IMR-90 (cell line): ENCODE results near the gene KMT2C. TPM values are rescaled to one million over a fixed set of nuclear protein-coding genes. Genes with fewer than 3 reads are reported as not detected.

Experiments used
- ATAC-seq: fragments of 200-7000 bp; cut with Tn5 transposase; 2 replicates; pipeline ENCODE4 v1.9.1; 2020; ENCODE audit warnings: low read depth, mild to moderate bottlenecking, moderate library complexity
- BruUV-seq: library from RNA; stranded (reverse); fragments of 400-500 nt; replicated peaks from 2 replicates; lab custom pipeline; 2021; lab: Mats Ljungman, UMichigan
- CTCF ChIA-PET: fragments of 300-600 bp; formaldehyde crosslinking; extraction: SDS; loops from one replicate; lab custom pipeline; 2021; ENCODE audit warnings: antibody characterized with exemption; lab: Yijun Ruan, JAX
- POLR2A ChIA-PET: fragments of 300-600 bp; sonication (Branson Sonifier 250); formaldehyde crosslinking; loops from one replicate; lab custom pipeline; 2022; ENCODE audit warnings: antibody characterized with exemption; ENCODE audit not compliant: unreplicated experiment; lab: Charles Lee
- DNase-seq: peaks from one replicate; pipeline ENCODE4 v3.0.0; 2013
- H2AFZ ChIP-seq: replicated peaks from 2 replicates; pipeline ENCODE3; 2013; ENCODE audit warnings: low read length, mild to moderate bottlenecking; ENCODE audit not compliant: poor library complexity
- H2AK5ac ChIP-seq: 2 replicates; pipeline ENCODE4 v1.6.1; 2013; ENCODE audit warnings: low read depth, low read length, inconsistent platforms
- H2AK9ac ChIP-seq: replicated peaks from 2 replicates; pipeline ENCODE3; 2013; ENCODE audit warnings: mild to moderate bottlenecking, low read depth, low read length, moderate library complexity; ENCODE audit not compliant: poor library complexity
- H2BK120ac ChIP-seq: 2 replicates; pipeline ENCODE4 v1.6.1; 2013; ENCODE audit warnings: low read depth, low read length, inconsistent platforms
- H2BK15ac ChIP-seq: 3 replicates; pipeline ENCODE4 v1.6.1; 2013; ENCODE audit warnings: low read depth, low read length, inconsistent platforms
- H2BK20ac ChIP-seq: 2 replicates; pipeline ENCODE4 v1.6.1; 2013; ENCODE audit warnings: low read depth, mild to moderate bottlenecking, inconsistent platforms, low read length, moderate library complexity
- H2BK5ac ChIP-seq: 2 replicates; pipeline ENCODE4 v1.6.1; 2013; ENCODE audit warnings: mild to moderate bottlenecking, low read depth, low read length, inconsistent platforms; ENCODE audit not compliant: poor library complexity, severe bottlenecking
- H3K14ac ChIP-seq: replicated peaks from 2 replicates; pipeline ENCODE4 v1.6.1; 2013; ENCODE audit warnings: low read depth, low read length, inconsistent platforms
- H3K18ac ChIP-seq: 2 replicates; pipeline ENCODE4 v1.6.1; 2013; ENCODE audit warnings: low read depth, low read length, control low read depth
- H3K23ac ChIP-seq: 2 replicates; pipeline ENCODE4 v1.6.1; 2013; ENCODE audit warnings: low read depth, low read length, inconsistent platforms
- H3K27ac ChIP-seq: 2 replicates; pipeline ENCODE4 v1.5.1; 2013; ENCODE audit warnings: mild to moderate bottlenecking, control low read depth, low read length; ENCODE audit not compliant: insufficient read depth
- H3K27me3 ChIP-seq: 2 replicates; pipeline ENCODE4 v1.6.1; 2013; ENCODE audit warnings: low read length; ENCODE audit not compliant: control insufficient read depth, insufficient read depth
- H3K36me3 ChIP-seq: 2 replicates; pipeline ENCODE4 v1.6.1; 2013; ENCODE audit warnings: low read length, mixed read lengths; ENCODE audit not compliant: control insufficient read depth, insufficient read depth
- H3K4ac ChIP-seq: 2 replicates; pipeline ENCODE4 v1.6.1; 2013; ENCODE audit warnings: low read depth, low read length, inconsistent platforms
- H3K4me1 ChIP-seq: 2 replicates; pipeline ENCODE4 v1.6.1; 2013; ENCODE audit warnings: low read length, mixed read lengths; ENCODE audit not compliant: control insufficient read depth, insufficient read depth
- H3K4me2 ChIP-seq: 2 replicates; pipeline ENCODE4 v1.6.1; 2013; ENCODE audit warnings: low read depth, mild to moderate bottlenecking, control low read depth, low read length, moderate library complexity
- H3K4me3 ChIP-seq: 2 replicates; pipeline ENCODE4 v1.5.1; 2013; ENCODE audit warnings: low read depth, mild to moderate bottlenecking, control low read depth, low read length, moderate library complexity; ENCODE audit not compliant: insufficient read depth
- H3K56ac ChIP-seq: 2 replicates; pipeline ENCODE4 v1.6.1; 2013; ENCODE audit warnings: low read length, inconsistent platforms; ENCODE audit not compliant: insufficient read depth; ENCODE audit errors: extremely low read depth
- H3K79me1 ChIP-seq, 2 experiments: 2 replicates each; pipeline ENCODE4 v1.6.1; 2013; ENCODE audit warnings: low read length in 2 of 2, inconsistent platforms in 1 of 2, low read depth in 1 of 2
- H3K9ac ChIP-seq: 2 replicates; pipeline ENCODE4 v1.6.1; 2013; ENCODE audit warnings: low read depth, low read length, control low read depth
- H3K9me1 ChIP-seq: 2 replicates; pipeline ENCODE4 v1.6.1; 2013; ENCODE audit warnings: low read length, inconsistent platforms; ENCODE audit not compliant: insufficient read depth
- H3K9me3 ChIP-seq: 2 replicates; pipeline ENCODE4 v1.6.1; 2013; ENCODE audit warnings: low read length; ENCODE audit not compliant: control insufficient read depth, insufficient read depth
- H4K20me1 ChIP-seq: 2 replicates; pipeline ENCODE4 v1.6.1; 2013; ENCODE audit warnings: low read length, inconsistent platforms; ENCODE audit not compliant: insufficient read depth
- H4K5ac ChIP-seq: 2 replicates; pipeline ENCODE4 v1.6.1; 2013; ENCODE audit warnings: mild to moderate bottlenecking, low read depth, low read length, control low read depth
- H4K8ac ChIP-seq, 2 experiments: 2 replicates each; pipeline ENCODE4 v1.6.1; 2013; ENCODE audit warnings: low read depth in 2 of 2, low read length in 2 of 2, control low read depth in 1 of 2, inconsistent platforms in 1 of 2
- H4K91ac ChIP-seq: 2 replicates; pipeline ENCODE4 v1.6.1; 2013; ENCODE audit warnings: low read depth, low read length, inconsistent platforms; ENCODE audit not compliant: insufficient read depth
- BHLHE40 ChIP-seq: fragments of 150-350 bp; IDR thresholded peaks from 2 replicates; pipeline ENCODE4 v1.6.1; 2016; ENCODE audit warnings: mild to moderate bottlenecking, low read depth, low read length
- CEBPB ChIP-seq: IDR thresholded peaks from 2 replicates; pipeline ENCODE4 v1.6.1; 2012; ENCODE audit warnings: low read depth, low read length, improper control_type of control experiment
- CHD1 ChIP-seq: IDR thresholded peaks from 2 replicates; pipeline ENCODE4 v1.6.1; 2012; ENCODE audit warnings: low read depth, low read length, improper control_type of control experiment
- FOS ChIP-seq: fragments of 150-350 bp; IDR thresholded peaks from 2 replicates; pipeline ENCODE4 v1.6.1; 2016; ENCODE audit warnings: low read depth, low read length
- MAFK ChIP-seq: IDR thresholded peaks from 2 replicates; pipeline ENCODE4 v1.6.1; 2012; ENCODE audit warnings: low read depth, low read length, improper control_type of control experiment
- MAZ ChIP-seq: IDR thresholded peaks from 2 replicates; pipeline ENCODE4 v1.6.1; 2012; ENCODE audit warnings: low read depth, mild to moderate bottlenecking, low read length, improper control_type of control experiment, moderate library complexity, borderline replicate concordance
- MXI1 ChIP-seq: IDR thresholded peaks from 2 replicates; pipeline ENCODE4 v1.6.1; 2012; ENCODE audit warnings: low read depth, mild to moderate bottlenecking, low read length, moderate library complexity, borderline replicate concordance
- NFE2L2 ChIP-seq: fragments of 150-350 bp; IDR thresholded peaks from 2 replicates; pipeline ENCODE4 v1.6.1; 2016; ENCODE audit warnings: low read depth, mild to moderate bottlenecking, low read length
- POLR2A ChIP-seq: IDR thresholded peaks from 2 replicates; pipeline ENCODE4 v1.6.1; 2012; ENCODE audit warnings: mild to moderate bottlenecking, low read depth, low read length
- RAD21 ChIP-seq: IDR thresholded peaks from 2 replicates; pipeline ENCODE4 v1.6.1; 2012; ENCODE audit warnings: low read length, improper control_type of control experiment
- RCOR1 ChIP-seq: IDR thresholded peaks from 2 replicates; pipeline ENCODE4 v1.6.1; 2012; ENCODE audit warnings: mild to moderate bottlenecking, low read length, improper control_type of control experiment; ENCODE audit not compliant: insufficient replicate concordance
- RFX5 ChIP-seq: IDR thresholded peaks from 2 replicates; pipeline ENCODE4 v1.8.0; 2012; ENCODE audit warnings: low read depth, mild to moderate bottlenecking, low read length, moderate library complexity
- SMC3 ChIP-seq: fragments of 150-350 bp; IDR thresholded peaks from 2 replicates; pipeline ENCODE4 v1.6.1; 2016; ENCODE audit warnings: low read depth, mild to moderate bottlenecking, antibody characterized with exemption, low read length, moderate library complexity
- WGBS, 2 experiments: methylation state at CpG; one replicate each; pipeline versions ENCODE4 v1.1.5 to v1.1.7; 2013; ENCODE audit warnings: missing lambda C conversion rate in 2 of 2; ENCODE audit not compliant: insufficient read length in 1 of 2; ENCODE audit errors: extremely low coverage in 2 of 2; 5-methylcytosine and 5-hydroxymethylcytosine counted together
- dilution Hi-C: fragments of 300-500 bp; cut with HindIII; formaldehyde crosslinking; loops from one replicate; pipeline ENCODE4 v1.14.3; 2018; ENCODE audit warnings: low sequenced_read_pairs; ENCODE audit not compliant: unreplicated experiment
- in situ Hi-C: fragments of 300-500 bp; cut with MboI; formaldehyde crosslinking; loops from 3 replicates; pipeline ENCODE4 v1.14.3; 2019; ENCODE audit warnings: low sequenced_read_pairs, inconsistent platforms, mixed read lengths
- intact Hi-C: fragments of 100-400 bp; cut with micrococcal nuclease; formaldehyde crosslinking; loops from 2 replicates; pipeline ENCODE4 v1.10.0; 2022
- polyA plus RNA-seq, 3 experiments: library from polyadenylated mRNA; depleted of rRNA; stranded (reverse); fragments of >200 nt; gene quantifications; 2 replicates each; pipeline ENCODE4 v1.2.3, GENCODE V29; 2012; ENCODE audit warnings: low replicate concordance in 1 of 3
- total RNA-seq: library from RNA; depleted of rRNA; stranded (reverse); fragments of >200 nt; gene quantifications from 2 replicates; pipeline ENCODE4 v1.2.3, GENCODE V29; 2012
- TF ChIP-seq, protein P1 (sequence below): fragments of 150-350 bp; IDR thresholded peaks from 2 replicates; pipeline ENCODE4 v1.6.1; 2016; ENCODE audit warnings: low read depth, mild to moderate bottlenecking, low read length, moderate library complexity, borderline replicate concordance
- TF ChIP-seq, protein P2 (sequence below): conservative IDR thresholded peaks from 2 replicates; pipeline ENCODE4 v1.5.1; 2012; ENCODE audit warnings: mild to moderate bottlenecking, low read depth, low read length, improper control_type of control experiment
- TF ChIP-seq, protein P3 (sequence below): fragments of 150-350 bp; IDR thresholded peaks from 2 replicates; pipeline ENCODE4 v1.6.1; 2017; ENCODE audit warnings: mild to moderate bottlenecking, antibody characterized with exemption, low read length, low read depth

Gene KMT2C
- total and polyA plus RNA-seq, 2 of the 4 experiments (the other 2 are of a cell fraction), result 8.0 to 23.3 TPM

DNA sequence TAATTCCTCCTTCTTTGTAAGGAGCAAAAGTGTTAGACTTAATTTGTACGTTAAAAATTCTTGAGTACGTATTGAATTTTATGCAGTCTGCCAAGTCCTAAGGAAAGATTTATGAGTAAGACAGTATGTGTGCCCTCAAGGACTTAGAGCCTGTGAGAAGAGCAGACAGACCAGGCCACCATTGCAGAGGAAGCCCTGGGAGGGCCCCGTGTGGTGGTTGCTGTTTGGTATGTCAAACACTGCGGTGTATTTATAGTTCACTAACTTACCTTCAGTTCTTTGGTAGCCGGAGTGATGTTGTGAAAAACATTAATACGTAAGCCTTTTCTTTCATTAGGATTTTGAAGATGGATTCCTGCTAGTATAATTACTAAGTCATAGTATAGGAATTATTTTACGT is 327.4 kb downstream of the KMT2C start:
- Histone ChIP-seq H3K9me3 (no peaks in the 10 kb centered on the region), H2BK5ac (no peak overlapping the region), H3K4me2 (no peak overlapping the region), H3K18ac (no peak overlapping the region), H2AK5ac (no peak overlapping the region), H2AFZ (no peak overlapping the region), H3K27ac (no peak overlapping the region), H2BK20ac (no peak overlapping the region), H3K14ac (no peak overlapping the region), H3K9me1 (peaks cover 4% of the 10 kb centered on the region), H4K20me1 (no peaks in the 10 kb centered on the region), H3K23ac (no peak overlapping the region), H2BK120ac (no peak overlapping the region), H3K56ac (no peak overlapping the region), H4K5ac (no peak overlapping the region), H3K9ac (no peak overlapping the region), H3K36me3 (peaks cover 13% of the 10 kb centered on the region; the same call in 1 of the 2 replicates), H3K4me3 (no peak overlapping the region), H3K79me1 (no peaks in the 10 kb centered on the region), H4K8ac (no peak overlapping the region), H2AK9ac (no peak overlapping the region), H3K4ac (no peak overlapping the region), H2BK15ac (no peak overlapping the region), H4K91ac (no peak overlapping the region), H3K4me1 (peaks cover 4% of the 10 kb centered on the region; the same call in 1 of the 2 replicates), H3K27me3 (no peaks in the 10 kb centered on the region)
- ATAC-seq, result no peak
- intact Hi-C loops, result no loop called here
- no CpG with 5 or more reads among the region's 7 CpGs for WGBS, 2 experiments
- no peak for DNase-seq
- TF ChIP-seq MXI1 (no peak), MAZ (no peak), BHLHE40 (no peak), NFE2L2 (no peak), CEBPB (no peak), POLR2A (no peak), RCOR1 (no peak), RAD21 (no peak), RFX5 (no peak), SMC3 (no peak), MAFK (no peak), FOS (no peak), CHD1 (no peak)
- TF ChIP-seq, protein P1, sequence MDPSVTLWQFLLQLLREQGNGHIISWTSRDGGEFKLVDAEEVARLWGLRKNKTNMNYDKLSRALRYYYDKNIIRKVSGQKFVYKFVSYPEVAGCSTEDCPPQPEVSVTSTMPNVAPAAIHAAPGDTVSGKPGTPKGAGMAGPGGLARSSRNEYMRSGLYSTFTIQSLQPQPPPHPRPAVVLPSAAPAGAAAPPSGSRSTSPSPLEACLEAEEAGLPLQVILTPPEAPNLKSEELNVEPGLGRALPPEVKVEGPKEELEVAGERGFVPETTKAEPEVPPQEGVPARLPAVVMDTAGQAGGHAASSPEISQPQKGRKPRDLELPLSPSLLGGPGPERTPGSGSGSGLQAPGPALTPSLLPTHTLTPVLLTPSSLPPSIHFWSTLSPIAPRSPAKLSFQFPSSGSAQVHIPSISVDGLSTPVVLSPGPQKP, result no peak
- TF ChIP-seq, protein P2, sequence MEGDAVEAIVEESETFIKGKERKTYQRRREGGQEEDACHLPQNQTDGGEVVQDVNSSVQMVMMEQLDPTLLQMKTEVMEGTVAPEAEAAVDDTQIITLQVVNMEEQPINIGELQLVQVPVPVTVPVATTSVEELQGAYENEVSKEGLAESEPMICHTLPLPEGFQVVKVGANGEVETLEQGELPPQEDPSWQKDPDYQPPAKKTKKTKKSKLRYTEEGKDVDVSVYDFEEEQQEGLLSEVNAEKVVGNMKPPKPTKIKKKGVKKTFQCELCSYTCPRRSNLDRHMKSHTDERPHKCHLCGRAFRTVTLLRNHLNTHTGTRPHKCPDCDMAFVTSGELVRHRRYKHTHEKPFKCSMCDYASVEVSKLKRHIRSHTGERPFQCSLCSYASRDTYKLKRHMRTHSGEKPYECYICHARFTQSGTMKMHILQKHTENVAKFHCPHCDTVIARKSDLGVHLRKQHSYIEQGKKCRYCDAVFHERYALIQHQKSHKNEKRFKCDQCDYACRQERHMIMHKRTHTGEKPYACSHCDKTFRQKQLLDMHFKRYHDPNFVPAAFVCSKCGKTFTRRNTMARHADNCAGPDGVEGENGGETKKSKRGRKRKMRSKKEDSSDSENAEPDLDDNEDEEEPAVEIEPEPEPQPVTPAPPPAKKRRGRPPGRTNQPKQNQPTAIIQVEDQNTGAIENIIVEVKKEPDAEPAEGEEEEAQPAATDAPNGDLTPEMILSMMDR, result no peak
- TF ChIP-seq, protein P3, sequence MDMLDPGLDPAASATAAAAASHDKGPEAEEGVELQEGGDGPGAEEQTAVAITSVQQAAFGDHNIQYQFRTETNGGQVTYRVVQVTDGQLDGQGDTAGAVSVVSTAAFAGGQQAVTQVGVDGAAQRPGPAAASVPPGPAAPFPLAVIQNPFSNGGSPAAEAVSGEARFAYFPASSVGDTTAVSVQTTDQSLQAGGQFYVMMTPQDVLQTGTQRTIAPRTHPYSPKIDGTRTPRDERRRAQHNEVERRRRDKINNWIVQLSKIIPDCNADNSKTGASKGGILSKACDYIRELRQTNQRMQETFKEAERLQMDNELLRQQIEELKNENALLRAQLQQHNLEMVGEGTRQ, result no peak
- dilution Hi-C loops, result no loop called here
- BruUV-seq, result no TSS peak
- in situ Hi-C loops, result no loop called here
- ChIA-PET CTCF (no interaction called here), POLR2A (no interaction called here)
